Breast epithelium (tissue), 3 donors: ENCODE data around the gene ZNF862.

ENCODE experiments used
- POLR2A ChIP-seq: fragments of 450-650 bp; IDR thresholded peaks from one replicate; pipeline ENCODE4 v1.6.1; 2016; ENCODE audit warnings: antibody characterized with exemption, mild to moderate bottlenecking, moderate library complexity
- TF ChIP-seq, protein P1 (sequence below), 3 donors: fragments of 450-650 bp; IDR thresholded peaks; one replicate each; pipeline ENCODE4 v1.5.1; 2016 to 2017; ENCODE audit warnings: antibody characterized with exemption in 3 of 3, mild to moderate bottlenecking in 3 of 3, moderate library complexity in 3 of 3

DNA sequence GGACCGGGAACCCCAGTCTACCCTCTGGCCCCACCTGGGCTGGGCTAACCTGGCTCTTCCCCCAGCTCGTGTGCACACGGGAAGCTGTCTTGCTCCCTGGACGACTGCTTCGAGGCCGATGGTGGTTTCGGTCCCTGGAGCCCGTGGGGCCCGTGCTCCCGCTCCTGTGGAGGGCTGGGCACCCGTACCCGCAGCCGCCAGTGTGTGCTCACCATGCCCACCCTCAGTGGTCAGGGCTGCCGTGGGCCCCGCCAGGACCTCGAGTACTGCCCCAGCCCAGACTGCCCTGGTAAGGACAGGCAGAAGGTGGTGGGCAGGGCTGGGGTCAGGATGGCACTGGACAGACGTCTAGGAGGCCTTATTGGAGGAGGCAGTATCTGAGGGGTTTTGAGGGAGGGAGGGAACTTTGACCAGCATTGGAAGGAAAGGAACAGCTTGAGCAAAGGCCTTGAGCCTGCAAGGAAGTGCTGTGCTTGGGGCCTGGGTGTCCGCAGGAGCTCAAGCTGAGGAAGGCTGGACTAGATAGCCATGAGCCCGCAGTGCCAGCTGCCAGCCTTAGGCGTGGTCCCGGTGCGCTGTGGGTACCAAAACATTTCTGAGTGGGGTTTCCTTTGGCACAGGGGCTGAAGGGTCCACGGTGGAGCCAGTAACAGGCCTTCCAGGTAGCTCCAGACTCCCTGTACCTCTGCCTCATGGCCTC lies 20.2 kb upstream of the ZNF862 start:
- no peak for TF ChIP-seq POLR2A
- TF ChIP-seq, protein P1, sequence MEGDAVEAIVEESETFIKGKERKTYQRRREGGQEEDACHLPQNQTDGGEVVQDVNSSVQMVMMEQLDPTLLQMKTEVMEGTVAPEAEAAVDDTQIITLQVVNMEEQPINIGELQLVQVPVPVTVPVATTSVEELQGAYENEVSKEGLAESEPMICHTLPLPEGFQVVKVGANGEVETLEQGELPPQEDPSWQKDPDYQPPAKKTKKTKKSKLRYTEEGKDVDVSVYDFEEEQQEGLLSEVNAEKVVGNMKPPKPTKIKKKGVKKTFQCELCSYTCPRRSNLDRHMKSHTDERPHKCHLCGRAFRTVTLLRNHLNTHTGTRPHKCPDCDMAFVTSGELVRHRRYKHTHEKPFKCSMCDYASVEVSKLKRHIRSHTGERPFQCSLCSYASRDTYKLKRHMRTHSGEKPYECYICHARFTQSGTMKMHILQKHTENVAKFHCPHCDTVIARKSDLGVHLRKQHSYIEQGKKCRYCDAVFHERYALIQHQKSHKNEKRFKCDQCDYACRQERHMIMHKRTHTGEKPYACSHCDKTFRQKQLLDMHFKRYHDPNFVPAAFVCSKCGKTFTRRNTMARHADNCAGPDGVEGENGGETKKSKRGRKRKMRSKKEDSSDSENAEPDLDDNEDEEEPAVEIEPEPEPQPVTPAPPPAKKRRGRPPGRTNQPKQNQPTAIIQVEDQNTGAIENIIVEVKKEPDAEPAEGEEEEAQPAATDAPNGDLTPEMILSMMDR (IDR thresholded peaks at IDR 0.05) = no peak
